ENCODE results near the gene TLK1. TPM values are rescaled to one million over a fixed set of nuclear protein-coding genes. Genes with fewer than 3 reads are reported as not detected.

Gene TLK1
- total and polyA plus RNA-seq, 9 of the 15 experiments (the other 6 are each of a cell fraction or from before 2014, with no cell fraction given), result 20.2 to 101 (median 40.5) TPM

DNA sequence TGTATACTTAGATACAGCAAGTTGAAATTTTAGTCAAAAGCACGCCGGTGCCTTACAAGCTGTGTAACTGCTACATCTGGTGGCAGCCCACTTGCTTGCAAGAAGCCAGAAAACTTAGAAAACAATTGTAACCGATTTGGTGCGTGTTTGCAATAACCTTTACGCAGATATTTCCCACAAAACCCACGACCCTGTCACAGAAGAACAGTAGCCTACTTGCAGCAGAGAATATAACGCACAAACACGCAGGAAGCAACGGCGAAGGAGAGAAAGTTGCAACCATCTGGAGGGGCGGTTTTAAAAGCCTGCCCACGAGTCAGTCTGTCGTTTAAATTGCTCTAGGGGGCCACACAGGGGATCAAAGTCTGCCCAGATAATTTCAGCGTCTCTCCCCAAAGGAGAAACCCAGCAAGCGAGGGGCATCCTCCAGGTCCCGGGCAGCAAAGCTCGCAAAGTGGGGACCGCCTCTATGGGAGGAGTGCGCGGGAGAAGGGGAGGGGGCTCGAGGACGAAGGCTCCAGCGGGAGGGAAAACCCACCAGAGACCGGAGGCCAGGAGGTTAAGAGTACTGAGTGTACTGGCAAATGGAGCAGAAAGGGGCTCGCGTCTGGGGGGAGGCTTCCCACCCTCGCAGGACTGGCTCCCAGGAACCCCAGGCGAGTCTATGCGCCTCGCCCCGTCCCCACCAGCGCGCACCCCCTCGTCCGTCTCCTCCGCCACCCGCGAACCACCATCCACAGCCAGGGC is 1.1 kb downstream of the TLK1 start (continued):
- no peak for TF ChIP-seq ZNF134 (CRISPR knock-in tag; conservative IDR thresholded peaks at IDR 0.05)
- peak; percentile 51 for TF ChIP-seq TAF1 (IDR thresholded peaks at IDR 0.05; ENCODE audit: control insufficient read depth, extremely low read depth, insufficient read depth, low read length, severe bottlenecking)
- TF ChIP-seq POLR2G (IDR thresholded peaks at IDR 0.05; ENCODE audit: low read depth, low read length), result peak; percentile 61
- TF ChIP-seq ESRRA (IDR thresholded peaks at IDR 0.05; ENCODE audit: borderline replicate concordance, low read depth), result no peak
- TF ChIP-seq, protein P1, sequence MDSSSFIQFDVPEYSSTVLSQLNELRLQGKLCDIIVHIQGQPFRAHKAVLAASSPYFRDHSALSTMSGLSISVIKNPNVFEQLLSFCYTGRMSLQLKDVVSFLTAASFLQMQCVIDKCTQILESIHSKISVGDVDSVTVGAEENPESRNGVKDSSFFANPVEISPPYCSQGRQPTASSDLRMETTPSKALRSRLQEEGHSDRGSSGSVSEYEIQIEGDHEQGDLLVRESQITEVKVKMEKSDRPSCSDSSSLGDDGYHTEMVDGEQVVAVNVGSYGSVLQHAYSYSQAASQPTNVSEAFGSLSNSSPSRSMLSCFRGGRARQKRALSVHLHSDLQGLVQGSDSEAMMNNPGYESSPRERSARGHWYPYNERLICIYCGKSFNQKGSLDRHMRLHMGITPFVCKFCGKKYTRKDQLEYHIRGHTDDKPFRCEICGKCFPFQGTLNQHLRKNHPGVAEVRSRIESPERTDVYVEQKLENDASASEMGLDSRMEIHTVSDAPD (CRISPR knock-in tag; IDR thresholded peaks at IDR 0.05), result no peak
- no peak for TF ChIP-seq NCOA2 (IDR thresholded peaks at IDR 0.05; ENCODE audit: partially characterized antibody in 2 of 2)
- no peak for TF ChIP-seq STAT5B (CRISPR knock-in tag; IDR thresholded peaks at IDR 0.05)
- peak; percentile 26; the same call in 1 of the 2 replicates for TF ChIP-seq ZNF24 (IDR thresholded peaks at IDR 0.05)
- TF ChIP-seq, protein P2, sequence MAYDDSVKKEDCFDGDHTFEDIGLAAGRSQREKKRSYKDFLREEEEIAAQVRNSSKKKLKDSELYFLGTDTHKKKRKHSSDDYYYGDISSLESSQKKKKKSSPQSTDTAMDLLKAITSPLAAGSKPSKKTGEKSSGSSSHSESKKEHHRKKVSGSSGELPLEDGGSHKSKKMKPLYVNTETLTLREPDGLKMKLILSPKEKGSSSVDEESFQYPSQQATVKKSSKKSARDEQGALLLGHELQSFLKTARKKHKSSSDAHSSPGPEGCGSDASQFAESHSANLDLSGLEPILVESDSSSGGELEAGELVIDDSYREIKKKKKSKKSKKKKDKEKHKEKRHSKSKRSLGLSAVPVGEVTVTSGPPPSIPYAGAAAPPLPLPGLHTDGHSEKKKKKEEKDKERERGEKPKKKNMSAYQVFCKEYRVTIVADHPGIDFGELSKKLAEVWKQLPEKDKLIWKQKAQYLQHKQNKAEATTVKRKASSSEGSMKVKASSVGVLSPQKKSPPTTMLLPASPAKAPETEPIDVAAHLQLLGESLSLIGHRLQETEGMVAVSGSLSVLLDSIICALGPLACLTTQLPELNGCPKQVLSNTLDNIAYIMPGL (CRISPR knock-in tag; IDR thresholded peaks at IDR 0.05), result no peak
- 0 out of 2 replicates have a peak, but pooled peaks have one; percentile 5 for TF ChIP-seq SOX6 (IDR thresholded peaks at IDR 0.05)
- TF ChIP-seq, protein P3, sequence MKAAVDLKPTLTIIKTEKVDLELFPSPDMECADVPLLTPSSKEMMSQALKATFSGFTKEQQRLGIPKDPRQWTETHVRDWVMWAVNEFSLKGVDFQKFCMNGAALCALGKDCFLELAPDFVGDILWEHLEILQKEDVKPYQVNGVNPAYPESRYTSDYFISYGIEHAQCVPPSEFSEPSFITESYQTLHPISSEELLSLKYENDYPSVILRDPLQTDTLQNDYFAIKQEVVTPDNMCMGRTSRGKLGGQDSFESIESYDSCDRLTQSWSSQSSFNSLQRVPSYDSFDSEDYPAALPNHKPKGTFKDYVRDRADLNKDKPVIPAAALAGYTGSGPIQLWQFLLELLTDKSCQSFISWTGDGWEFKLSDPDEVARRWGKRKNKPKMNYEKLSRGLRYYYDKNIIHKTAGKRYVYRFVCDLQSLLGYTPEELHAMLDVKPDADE (conservative IDR thresholded peaks at IDR 0.05; ENCODE audit: control insufficient read depth, low read depth, low read length), result 0 out of 2 replicates have a peak, but pooled peaks have one; percentile 13
- TF ChIP-seq NFE2 (IDR thresholded peaks at IDR 0.05; ENCODE audit: low read depth), result no peak
- no peak for TF ChIP-seq TAF7 (tag; IDR thresholded peaks at IDR 0.05)
- TF ChIP-seq FOXP1 (CRISPR knock-in tag; IDR thresholded peaks at IDR 0.05), result no peak
- no peak for TF ChIP-seq ELF1 (tag; IDR thresholded peaks at IDR 0.05)
- TF ChIP-seq ETV1 (tag; conservative IDR thresholded peaks at IDR 0.05; ENCODE audit: low read depth), result no peak
- TF ChIP-seq, protein P4, sequence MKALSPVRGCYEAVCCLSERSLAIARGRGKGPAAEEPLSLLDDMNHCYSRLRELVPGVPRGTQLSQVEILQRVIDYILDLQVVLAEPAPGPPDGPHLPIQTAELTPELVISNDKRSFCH (CRISPR knock-in tag; IDR thresholded peaks at IDR 0.05), result no peak
- TF ChIP-seq, protein P4 (tag; IDR thresholded peaks at IDR 0.05), result peak; percentile 66; the same call in 1 of the 2 replicates
- TF ChIP-seq ZNF695 (CRISPR knock-in tag; IDR thresholded peaks at IDR 0.05), result no peak
- TF ChIP-seq, protein P5, sequence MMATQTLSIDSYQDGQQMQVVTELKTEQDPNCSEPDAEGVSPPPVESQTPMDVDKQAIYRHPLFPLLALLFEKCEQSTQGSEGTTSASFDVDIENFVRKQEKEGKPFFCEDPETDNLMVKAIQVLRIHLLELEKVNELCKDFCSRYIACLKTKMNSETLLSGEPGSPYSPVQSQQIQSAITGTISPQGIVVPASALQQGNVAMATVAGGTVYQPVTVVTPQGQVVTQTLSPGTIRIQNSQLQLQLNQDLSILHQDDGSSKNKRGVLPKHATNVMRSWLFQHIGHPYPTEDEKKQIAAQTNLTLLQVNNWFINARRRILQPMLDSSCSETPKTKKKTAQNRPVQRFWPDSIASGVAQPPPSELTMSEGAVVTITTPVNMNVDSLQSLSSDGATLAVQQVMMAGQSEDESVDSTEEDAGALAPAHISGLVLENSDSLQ (IDR thresholded peaks at IDR 0.05), result no peak
- TF ChIP-seq, protein P6, sequence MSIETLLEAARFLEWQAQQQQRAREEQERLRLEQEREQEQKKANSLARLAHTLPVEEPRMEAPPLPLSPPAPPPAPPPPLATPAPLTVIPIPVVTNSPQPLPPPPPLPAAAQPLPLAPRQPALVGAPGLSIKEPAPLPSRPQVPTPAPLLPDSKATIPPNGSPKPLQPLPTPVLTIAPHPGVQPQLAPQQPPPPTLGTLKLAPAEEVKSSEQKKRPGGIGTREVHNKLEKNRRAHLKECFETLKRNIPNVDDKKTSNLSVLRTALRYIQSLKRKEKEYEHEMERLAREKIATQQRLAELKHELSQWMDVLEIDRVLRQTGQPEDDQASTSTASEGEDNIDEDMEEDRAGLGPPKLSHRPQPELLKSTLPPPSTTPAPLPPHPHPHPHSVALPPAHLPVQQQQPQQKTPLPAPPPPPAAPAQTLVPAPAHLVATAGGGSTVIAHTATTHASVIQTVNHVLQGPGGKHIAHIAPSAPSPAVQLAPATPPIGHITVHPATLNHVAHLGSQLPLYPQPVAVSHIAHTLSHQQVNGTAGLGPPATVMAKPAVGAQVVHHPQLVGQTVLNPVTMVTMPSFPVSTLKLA (conservative IDR thresholded peaks at IDR 0.05), result peak in 1 of 2 experiments; percentile 71; a peak in 3 of 4 replicates

Data from K562 (cell line).